ENCODE data around the gene TIMELESS.
"Not testable (repeated sequence)": the region's sequence is repeated elsewhere in the genome, so short reads cannot be mapped to it uniquely, and the experiment has no call there.

DNA sequence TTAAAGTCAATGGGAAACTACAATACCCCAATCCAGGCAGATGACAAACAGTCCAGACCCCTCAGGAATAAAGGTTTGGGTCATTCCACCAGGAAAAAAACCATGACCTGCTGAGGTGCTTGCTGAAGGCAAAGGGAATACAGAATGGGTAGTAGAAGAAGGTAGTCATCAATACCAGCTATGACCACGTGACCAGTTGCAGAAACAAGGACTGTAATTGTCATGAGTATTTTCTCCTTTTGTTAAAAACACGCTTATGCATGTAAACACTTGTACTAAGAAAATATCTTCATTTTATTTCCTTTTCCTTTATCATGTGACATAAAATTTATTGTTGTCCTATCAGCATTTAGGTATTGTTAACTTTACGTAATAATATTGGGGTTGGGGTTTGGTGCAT is 45.0 kb downstream of the TIMELESS start:
- not testable (repeated sequence) for TF ChIP-seq SP2 (tag by site-specific recombination; IDR thresholded peaks at IDR 0.05); ZNF155 (tag by site-specific recombination; IDR thresholded peaks at IDR 0.05); ZNF174 (tag by site-specific recombination; IDR thresholded peaks at IDR 0.05); ZNF138 (tag by site-specific recombination; IDR thresholded peaks at IDR 0.05; ENCODE audit: borderline replicate concordance); PBX3 (CRISPR knock-in tag; IDR thresholded peaks at IDR 0.05); ZNF768 (tag by site-specific recombination; IDR thresholded peaks at IDR 0.05); ZNF558 (tag by site-specific recombination; IDR thresholded peaks at IDR 0.05); ZBTB8A (tag by site-specific recombination; IDR thresholded peaks at IDR 0.05); PRDM1 (tag by site-specific recombination; IDR thresholded peaks at IDR 0.05)
- TF ChIP-seq, protein P1, sequence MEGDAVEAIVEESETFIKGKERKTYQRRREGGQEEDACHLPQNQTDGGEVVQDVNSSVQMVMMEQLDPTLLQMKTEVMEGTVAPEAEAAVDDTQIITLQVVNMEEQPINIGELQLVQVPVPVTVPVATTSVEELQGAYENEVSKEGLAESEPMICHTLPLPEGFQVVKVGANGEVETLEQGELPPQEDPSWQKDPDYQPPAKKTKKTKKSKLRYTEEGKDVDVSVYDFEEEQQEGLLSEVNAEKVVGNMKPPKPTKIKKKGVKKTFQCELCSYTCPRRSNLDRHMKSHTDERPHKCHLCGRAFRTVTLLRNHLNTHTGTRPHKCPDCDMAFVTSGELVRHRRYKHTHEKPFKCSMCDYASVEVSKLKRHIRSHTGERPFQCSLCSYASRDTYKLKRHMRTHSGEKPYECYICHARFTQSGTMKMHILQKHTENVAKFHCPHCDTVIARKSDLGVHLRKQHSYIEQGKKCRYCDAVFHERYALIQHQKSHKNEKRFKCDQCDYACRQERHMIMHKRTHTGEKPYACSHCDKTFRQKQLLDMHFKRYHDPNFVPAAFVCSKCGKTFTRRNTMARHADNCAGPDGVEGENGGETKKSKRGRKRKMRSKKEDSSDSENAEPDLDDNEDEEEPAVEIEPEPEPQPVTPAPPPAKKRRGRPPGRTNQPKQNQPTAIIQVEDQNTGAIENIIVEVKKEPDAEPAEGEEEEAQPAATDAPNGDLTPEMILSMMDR (tag by site-specific recombination; IDR thresholded peaks at IDR 0.05): not testable (repeated sequence)
